ENCODE measurements around the gene BPI. TPM values are rescaled to one million over a fixed set of nuclear protein-coding genes. Genes with fewer than 3 reads are reported as not detected.

The BPI gene
- total RNA-seq, 1 experiment from 2014 or later, result not detected

DNA sequence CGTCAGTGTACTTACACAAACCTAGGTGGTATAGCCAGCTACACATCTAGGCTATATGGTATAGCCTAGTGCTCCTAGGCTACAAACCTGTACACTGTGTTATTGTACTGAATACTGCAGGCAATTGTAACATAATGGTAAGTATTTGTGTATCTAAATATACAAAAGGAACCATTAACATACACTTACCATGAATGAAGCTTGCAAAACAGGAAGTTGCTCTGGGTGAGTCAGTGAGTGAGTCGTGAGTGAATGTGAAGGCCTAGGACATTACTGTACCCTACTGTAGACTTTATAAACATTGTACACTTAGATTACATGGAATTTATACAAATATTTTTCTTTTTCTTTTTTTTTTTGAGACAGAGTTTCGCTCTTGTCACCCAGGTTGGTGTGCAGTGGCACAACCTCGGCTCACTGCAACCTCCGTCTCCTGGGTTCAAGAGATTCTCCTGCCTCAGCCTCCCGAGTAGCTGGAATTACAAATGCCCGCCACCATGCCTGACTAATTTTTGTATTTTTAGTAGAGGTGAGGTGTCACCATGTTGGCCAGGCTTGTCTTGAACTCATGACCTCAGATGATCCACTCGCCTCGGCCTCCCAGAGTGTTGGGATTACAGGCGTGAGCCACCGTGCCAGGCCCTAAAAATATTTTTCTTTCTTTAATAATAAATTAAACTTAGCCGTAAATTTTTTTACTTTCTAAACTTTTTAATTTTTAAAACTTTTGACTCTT lies 28.0 kb upstream of the BPI start (continued):
- TF ChIP-seq, protein P1, sequence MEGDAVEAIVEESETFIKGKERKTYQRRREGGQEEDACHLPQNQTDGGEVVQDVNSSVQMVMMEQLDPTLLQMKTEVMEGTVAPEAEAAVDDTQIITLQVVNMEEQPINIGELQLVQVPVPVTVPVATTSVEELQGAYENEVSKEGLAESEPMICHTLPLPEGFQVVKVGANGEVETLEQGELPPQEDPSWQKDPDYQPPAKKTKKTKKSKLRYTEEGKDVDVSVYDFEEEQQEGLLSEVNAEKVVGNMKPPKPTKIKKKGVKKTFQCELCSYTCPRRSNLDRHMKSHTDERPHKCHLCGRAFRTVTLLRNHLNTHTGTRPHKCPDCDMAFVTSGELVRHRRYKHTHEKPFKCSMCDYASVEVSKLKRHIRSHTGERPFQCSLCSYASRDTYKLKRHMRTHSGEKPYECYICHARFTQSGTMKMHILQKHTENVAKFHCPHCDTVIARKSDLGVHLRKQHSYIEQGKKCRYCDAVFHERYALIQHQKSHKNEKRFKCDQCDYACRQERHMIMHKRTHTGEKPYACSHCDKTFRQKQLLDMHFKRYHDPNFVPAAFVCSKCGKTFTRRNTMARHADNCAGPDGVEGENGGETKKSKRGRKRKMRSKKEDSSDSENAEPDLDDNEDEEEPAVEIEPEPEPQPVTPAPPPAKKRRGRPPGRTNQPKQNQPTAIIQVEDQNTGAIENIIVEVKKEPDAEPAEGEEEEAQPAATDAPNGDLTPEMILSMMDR (IDR thresholded peaks at IDR 0.05 in 2 of 3, conservative IDR thresholded peaks at IDR 0.05 in 1 of 3; ENCODE audit: borderline replicate concordance in 1 of 3, insufficient read depth in 1 of 3, low read depth in 2 of 3, low read length in 2 of 3), result no peak

GRCh38 chr20:38277285-38277684 lies 26.7 kb upstream of the BPI start:
- no peak for ATAC-seq
- intact Hi-C loops (cut with micrococcal nuclease), result no loop called here
- no peak for DNase-seq (ENCODE audit: low read depth, low spot score)
- Histone ChIP-seq H3K36me3 (ENCODE audit: control insufficient read depth in 1 of 2, insufficient read depth in 2 of 2, low read length in 2 of 2) (no peaks in the 10 kb centered on the region), H3K4me1 (ENCODE audit: control insufficient read depth in 1 of 2, insufficient read depth in 2 of 2, low read length in 2 of 2) (peaks cover 11 to 41% of the 10 kb centered on the region in 2 experiments), H3K9ac (ENCODE audit: low read length) (no peak overlapping the region), H3K27me3 (ENCODE audit: insufficient read depth, low read length) (no peaks in the 10 kb centered on the region), H3K4me2 (ENCODE audit: low read length) (no peak overlapping the region), H3K4me3 (replicated peaks in 1 of 2; ENCODE audit: low read depth in 1 of 2, low read length in 2 of 2) (no peak overlapping the region), H3K27ac (ENCODE audit: low read depth, low read length) (no peak overlapping the region), H4K20me1 (ENCODE audit: insufficient read depth) (no peaks in the 10 kb centered on the region), H2AFZ (ENCODE audit: low read depth, low read length, poor library complexity, severe bottlenecking) (no peak overlapping the region), H3K79me2 (ENCODE audit: insufficient read depth, low read length) (no peaks in the 10 kb centered on the region), H3K9me2 (ENCODE audit: insufficient read depth) (no peaks in the 10 kb centered on the region), H3K9me3 (ENCODE audit: control insufficient read depth in 1 of 2, insufficient read depth in 1 of 2, low read depth in 1 of 2, low read length in 2 of 2) (no peaks in the 10 kb centered on the region; a peak in 1 of 4 replicates)
- TF ChIP-seq ZNF274 (IDR thresholded peaks at IDR 0.05; ENCODE audit: low read depth, low read length), result no peak
- TF ChIP-seq SRF (IDR thresholded peaks at IDR 0.05; ENCODE audit: low read depth), result no peak
- no peak for TF ChIP-seq ZFX (IDR thresholded peaks at IDR 0.05)
- TF ChIP-seq EZH2 (IDR thresholded peaks at IDR 0.05), result no peak
- TF ChIP-seq, protein P1 (IDR thresholded peaks at IDR 0.05 in 2 of 3, conservative IDR thresholded peaks at IDR 0.05 in 1 of 3; ENCODE audit: borderline replicate concordance in 1 of 3, insufficient read depth in 1 of 3, low read depth in 2 of 3, low read length in 2 of 3), result no peak
- no peak for TF ChIP-seq JUND (IDR thresholded peaks at IDR 0.05)
- TF ChIP-seq ELF1 (IDR thresholded peaks at IDR 0.05; ENCODE audit: borderline replicate concordance, low read depth), result no peak
- no peak for TF ChIP-seq SP1 (IDR thresholded peaks at IDR 0.05; ENCODE audit: low read depth)
- TF ChIP-seq FOSL1 (IDR thresholded peaks at IDR 0.05; ENCODE audit: low read depth), result no peak
- TF ChIP-seq YY1 (IDR thresholded peaks at IDR 0.05; ENCODE audit: extremely low read depth, insufficient replicate concordance, low read depth, low read length), result no peak
- TF ChIP-seq SIN3A (IDR thresholded peaks at IDR 0.05; ENCODE audit: low read depth), result no peak
- TF ChIP-seq RAD21 (IDR thresholded peaks at IDR 0.05; ENCODE audit: low read depth), result no peak
- TF ChIP-seq CEBPB (IDR thresholded peaks at IDR 0.05; ENCODE audit: low read depth), result no peak
- TF ChIP-seq CBX3 (IDR thresholded peaks at IDR 0.05; ENCODE audit: low read depth), result no peak
- TF ChIP-seq TCF7L2 (IDR thresholded peaks at IDR 0.05; ENCODE audit: borderline replicate concordance, extremely low read depth, insufficient read depth, insufficient read length), result no peak
- no peak for TF ChIP-seq ATF3 (IDR thresholded peaks at IDR 0.05)
- TF ChIP-seq POLR2A (IDR thresholded peaks at IDR 0.05; ENCODE audit: borderline replicate concordance, extremely low read depth, insufficient read depth, insufficient read length), result no peak
- TF ChIP-seq EGR1 (IDR thresholded peaks at IDR 0.05; ENCODE audit: low read depth), result no peak
- TF ChIP-seq POLR2AphosphoS5 (IDR thresholded peaks at IDR 0.05; ENCODE audit: low read depth, low read length), result no peak
- TF ChIP-seq MAX (IDR thresholded peaks at IDR 0.05), result no peak
- BruUV-seq (replicated peaks), result no TSS peak
- ChIA-PET POLR2A (no interaction called here), CTCF (no interaction called here), RAD21 (ENCODE audit: low non-redundant PET in 1 of 2, low total read pairs in 2 of 2, uncharacterized antibody in 2 of 2, unreplicated experiment in 2 of 2) (no interaction called here)
